SK-N-SH (cell line): ENCODE measurements around the gene PRAMEF17.
"Not testable (repeated sequence)": the region's sequence is repeated elsewhere in the genome, so short reads cannot be mapped to it uniquely, and the experiment has no call there.

Source experiments
- EP300 ChIP-seq, 2 experiments: IDR thresholded peaks; 2 replicates each; pipeline versions ENCODE4 v1.4.0 to v1.6.1; 2012; ENCODE audit warnings: borderline replicate concordance in 1 of 2, low read depth in 1 of 2, low read length in 1 of 2
- EZH2phosphoT487 ChIP-seq: fragments of 200-600 bp; sonication (generic); IDR thresholded peaks from 2 replicates; pipeline ENCODE4 v1.6.1; 2017; ENCODE audit warnings: low read depth, mixed run types, mild to moderate bottlenecking, antibody characterized with exemption, moderate library complexity, borderline replicate concordance
- GATA2 ChIP-seq: sonication (generic); formaldehyde crosslinking; IDR thresholded peaks from 2 replicates; pipeline ENCODE4 v1.5.0; 2020; ENCODE audit warnings: mild to moderate bottlenecking, missing genetic modification reagents
- JUND ChIP-seq: IDR thresholded peaks from 2 replicates; pipeline ENCODE4 v1.4.0; 2012
- REST ChIP-seq: IDR thresholded peaks from 2 replicates; pipeline ENCODE4 v1.6.1; 2012; ENCODE audit warnings: mild to moderate bottlenecking, low read depth, low read length, moderate library complexity
- RFX5 ChIP-seq: IDR thresholded peaks from 2 replicates; pipeline ENCODE4 v1.6.1; 2012; ENCODE audit warnings: mild to moderate bottlenecking, improper control_type of control experiment, low read length
- TEAD4 ChIP-seq: IDR thresholded peaks from 2 replicates; pipeline ENCODE4 v1.4.0; 2012; ENCODE audit warnings: mild to moderate bottlenecking, borderline replicate concordance; ENCODE audit not compliant: insufficient read depth
- TF ChIP-seq, protein P1 (sequence below): fragments of 200-600 bp; sonication (generic); IDR thresholded peaks from 2 replicates; pipeline ENCODE4 v1.6.1; 2017; ENCODE audit warnings: antibody characterized with exemption, mild to moderate bottlenecking, moderate library complexity
- TF ChIP-seq, protein P2 (sequence below): IDR thresholded peaks from 2 replicates; pipeline ENCODE4 v1.4.0; 2012; ENCODE audit warnings: low read depth

DNA sequence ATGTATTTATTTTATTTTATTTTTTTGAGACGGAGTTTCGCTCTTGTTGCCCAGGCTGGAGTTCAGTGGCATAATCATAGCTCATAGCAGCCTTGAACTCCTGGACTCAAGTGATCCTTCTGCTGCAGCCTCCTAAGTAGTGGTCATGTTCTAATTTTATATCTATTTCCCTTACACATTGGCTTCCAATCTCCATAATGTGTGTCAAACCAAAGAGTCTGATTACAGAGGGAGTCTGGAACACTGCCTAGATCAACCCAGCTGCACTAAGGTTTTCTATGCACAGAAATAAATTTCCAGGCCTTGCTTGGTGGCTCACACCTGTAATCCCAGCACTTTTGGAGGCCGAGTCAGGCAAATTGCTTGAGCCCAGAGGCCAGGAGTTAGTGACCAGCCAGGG, 10.4 kb upstream of the PRAMEF17 start:
- TF ChIP-seq, protein P1, sequence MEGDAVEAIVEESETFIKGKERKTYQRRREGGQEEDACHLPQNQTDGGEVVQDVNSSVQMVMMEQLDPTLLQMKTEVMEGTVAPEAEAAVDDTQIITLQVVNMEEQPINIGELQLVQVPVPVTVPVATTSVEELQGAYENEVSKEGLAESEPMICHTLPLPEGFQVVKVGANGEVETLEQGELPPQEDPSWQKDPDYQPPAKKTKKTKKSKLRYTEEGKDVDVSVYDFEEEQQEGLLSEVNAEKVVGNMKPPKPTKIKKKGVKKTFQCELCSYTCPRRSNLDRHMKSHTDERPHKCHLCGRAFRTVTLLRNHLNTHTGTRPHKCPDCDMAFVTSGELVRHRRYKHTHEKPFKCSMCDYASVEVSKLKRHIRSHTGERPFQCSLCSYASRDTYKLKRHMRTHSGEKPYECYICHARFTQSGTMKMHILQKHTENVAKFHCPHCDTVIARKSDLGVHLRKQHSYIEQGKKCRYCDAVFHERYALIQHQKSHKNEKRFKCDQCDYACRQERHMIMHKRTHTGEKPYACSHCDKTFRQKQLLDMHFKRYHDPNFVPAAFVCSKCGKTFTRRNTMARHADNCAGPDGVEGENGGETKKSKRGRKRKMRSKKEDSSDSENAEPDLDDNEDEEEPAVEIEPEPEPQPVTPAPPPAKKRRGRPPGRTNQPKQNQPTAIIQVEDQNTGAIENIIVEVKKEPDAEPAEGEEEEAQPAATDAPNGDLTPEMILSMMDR, result not testable (repeated sequence)
- TF ChIP-seq EZH2phosphoT487; REST; RFX5; JUND; GATA2 (CRISPR knock-in tag); TEAD4; EP300 (IDR thresholded peaks at IDR 0.05; ENCODE audit: borderline replicate concordance in 1 of 2, low read depth in 1 of 2, low read length in 1 of 2): not testable (repeated sequence)
- TF ChIP-seq, protein P2, sequence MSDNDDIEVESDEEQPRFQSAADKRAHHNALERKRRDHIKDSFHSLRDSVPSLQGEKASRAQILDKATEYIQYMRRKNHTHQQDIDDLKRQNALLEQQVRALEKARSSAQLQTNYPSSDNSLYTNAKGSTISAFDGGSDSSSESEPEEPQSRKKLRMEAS, result not testable (repeated sequence)
